Astrocyte of the spinal cord (primary cell): ENCODE results near the gene FRS2.
"Not testable (repeated sequence)": the region's sequence is repeated elsewhere in the genome, so short reads cannot be mapped to it uniquely, and the experiment has no call there.

Source experiments
- DNase-seq: peaks from one replicate; pipeline ENCODE4 v3.0.0; 2011; ENCODE audit warnings: low read depth, low spot score
- H3K4me3 ChIP-seq: 2 replicates; pipeline ENCODE4 v1.5.1; 2011; ENCODE audit warnings: low read depth, mild to moderate bottlenecking, low read length, moderate library complexity
- CTCF ChIP-seq: IDR thresholded peaks from 2 replicates; pipeline ENCODE4 v1.5.1; 2012; ENCODE audit warnings: low read depth, mild to moderate bottlenecking, low read length, inconsistent platforms
- in situ Hi-C: cut with HindIII; loops from 2 replicates; pipeline ENCODE4 v1.10.0; 2017; ENCODE audit warnings: low sequenced_read_pairs

FRS2 gene

GRCh38 chr12:69595689-69596088 lies 125.5 kb downstream of the FRS2 start:
- no peak for TF ChIP-seq CTCF
- in situ Hi-C loops: loop anchor here (25.0 kb wide), 1 partner anchor 208 kb away; no protein-coding TSS in a partner anchor
- no peak for DNase-seq
- H3K4me3 ChIP-seq: no peak overlapping the region

- in situ Hi-C loops: loop anchor here (25.0 kb wide), 1 partner anchor 211 kb away; no protein-coding TSS in a partner anchor
- TF ChIP-seq CTCF: no peak
- H3K4me3 ChIP-seq: no peak overlapping the region
- DNase-seq: no peak
These were observed 128.1 kb downstream of the FRS2 start for GRCh38 chr12:69598174-69598753.

- DNase-seq: no peak
- no peak for TF ChIP-seq CTCF
- no peak overlapping the region for H3K4me3 ChIP-seq
- in situ Hi-C loops: no loop called here
These were observed 130.6 kb downstream of the FRS2 start for GRCh38 chr12:69600804-69601203.

- no peak for DNase-seq
- no peak for TF ChIP-seq CTCF
- in situ Hi-C loops: no loop called here
- H3K4me3 ChIP-seq: no peak overlapping the region
These were observed 131.9 kb downstream of the FRS2 start for GRCh38 chr12:69601962-69602685.

- TF ChIP-seq CTCF: no peak
- H3K4me3 ChIP-seq: no peak overlapping the region
- DNase-seq: no peak
- in situ Hi-C loops: no loop called here
These were observed 132.8 kb downstream of the FRS2 start for GRCh38 chr12:69602954-69603353.

- DNase-seq, in situ Hi-C loops, H3K4me3 ChIP-seq: not testable (repeated sequence)
These were observed 133.4 kb downstream of the FRS2 start for GRCh38 chr12:69603556-69603955.

GRCh38 chr12:69604275-69604674 lies 134.1 kb downstream of the FRS2 start:
- in situ Hi-C loops, H3K4me3 ChIP-seq, DNase-seq: not testable (repeated sequence)
